ENCODE data around the gene ITGB1BP1.

- no peak for TF ChIP-seq POLR2AphosphoS5 (IDR thresholded peaks at IDR 0.05; ENCODE audit: low read depth, low read length)
- TF ChIP-seq POLR2A (IDR thresholded peaks at IDR 0.05; ENCODE audit: low read depth, low read length) = no peak
Measured at GRCh38 chr2:9401646-9402371, 21.5 kb downstream of the ITGB1BP1 start.
